KOPT-K1 (cell line): ENCODE data around the gene IRF5.
"Not testable (repeated sequence)": the region's sequence is repeated elsewhere in the genome, so short reads cannot be mapped to it uniquely, and the experiment has no call there.

ENCODE experiments used
- H3K27ac ChIP-seq: fragments of 200-600 bp; sonication (generic); 2 replicates; pipeline ENCODE4 v1.5.1; 2016; ENCODE audit warnings: antibody characterized with exemption, mild to moderate bottlenecking, low read depth, low read length; ENCODE audit not compliant: poor library complexity, severe bottlenecking
- H3K36me3 ChIP-seq: fragments of 200-600 bp; sonication (generic); 2 replicates; pipeline ENCODE4 v1.5.1; 2017; ENCODE audit warnings: antibody characterized with exemption, mild to moderate bottlenecking, low read length, moderate library complexity; ENCODE audit not compliant: insufficient read depth
- H3K9me3 ChIP-seq: fragments of 200-600 bp; sonication (generic); 2 replicates; pipeline ENCODE4 v1.5.1; 2017; ENCODE audit warnings: antibody characterized with exemption, low read length, mild to moderate bottlenecking; ENCODE audit not compliant: insufficient read depth, poor library complexity, severe bottlenecking

IRF5 gene

GRCh38 chr7:128939075-128939860, 1.5 kb downstream of the IRF5 start:
- Histone ChIP-seq H3K9me3 (no peaks in the 10 kb centered on the region), H3K27ac (no peak overlapping the region), H3K36me3 (no peaks in the 10 kb centered on the region)

GRCh38 chr7:128939861-128940410, 2.2 kb downstream of the IRF5 start:
- H3K27ac ChIP-seq = peak overlapping the region; percentile 44
- H3K36me3 ChIP-seq = no peaks in the 10 kb centered on the region
- no peaks in the 10 kb centered on the region for H3K9me3 ChIP-seq

GRCh38 chr7:128940494-128941322, 3.0 kb downstream of the IRF5 start:
- peak overlapping the region; percentile 44 for H3K27ac ChIP-seq
- no peaks in the 10 kb centered on the region for H3K36me3 ChIP-seq
- H3K9me3 ChIP-seq = no peaks in the 10 kb centered on the region

GRCh38 chr7:128941323-128941890, 3.7 kb downstream of the IRF5 start:
- Histone ChIP-seq H3K9me3 (no peaks in the 10 kb centered on the region), H3K36me3 (no peaks in the 10 kb centered on the region), H3K27ac (peak overlapping the region; percentile 44)

GRCh38 chr7:128941946-128942526, 4.3 kb downstream of the IRF5 start:
- Histone ChIP-seq H3K27ac (peak overlapping the region; percentile 44), H3K36me3 (no peaks in the 10 kb centered on the region), H3K9me3 (no peaks in the 10 kb centered on the region)

- not testable (repeated sequence) for H3K27ac ChIP-seq, H3K36me3 ChIP-seq, H3K9me3 ChIP-seq
These were observed 5.5 kb downstream of the IRF5 start for GRCh38 chr7:128943251-128943650.

- H3K9me3 ChIP-seq = no peaks in the 10 kb centered on the region
- H3K27ac ChIP-seq = no peak overlapping the region
These were observed 6.9 kb downstream of the IRF5 start for GRCh38 chr7:128944487-128945236.

GRCh38 chr7:128945668-128946366, 8.1 kb downstream of the IRF5 start:
- no peak overlapping the region for H3K27ac ChIP-seq
- H3K36me3 ChIP-seq = no peaks in the 10 kb centered on the region
- H3K9me3 ChIP-seq = no peaks in the 10 kb centered on the region

More at GRCh38 chr7:128944487-128945236, 6.9 kb downstream of the IRF5 start:
- H3K36me3 ChIP-seq = no peaks in the 10 kb centered on the region

- Histone ChIP-seq H3K27ac (no peak overlapping the region), H3K36me3 (peaks cover 12% of the 10 kb centered on the region)
These were observed 9.5 kb downstream of the IRF5 start for GRCh38 chr7:128946936-128947830.

GRCh38 chr7:128947854-128948253, 10.1 kb downstream of the IRF5 start:
- H3K36me3 ChIP-seq = peaks cover 19% of the 10 kb centered on the region
- H3K9me3 ChIP-seq = no peaks in the 10 kb centered on the region
- H3K27ac ChIP-seq = no peak overlapping the region

More at GRCh38 chr7:128946936-128947830, 9.5 kb downstream of the IRF5 start:
- no peaks in the 10 kb centered on the region for H3K9me3 ChIP-seq

- Histone ChIP-seq H3K9me3 (no peaks in the 10 kb centered on the region), H3K27ac (no peak overlapping the region), H3K36me3 (peaks cover 25% of the 10 kb centered on the region)
These were observed 10.7 kb downstream of the IRF5 start for GRCh38 chr7:128948312-128948973.

- Histone ChIP-seq H3K27ac (no peak overlapping the region), H3K9me3 (no peaks in the 10 kb centered on the region), H3K36me3 (peaks cover 32% of the 10 kb centered on the region)
These were observed 11.4 kb downstream of the IRF5 start for GRCh38 chr7:128948976-128949760.
